Measurements from ENCODE around the gene TMC6. TPM values are rescaled to one million over a fixed set of nuclear protein-coding genes. Genes with fewer than 3 reads are reported as not detected.

The TMC6 gene
- total and polyA plus RNA-seq, 2 of the 13 experiments (the other 11 are each of a cell fraction or from before 2014, with no cell fraction given): 48.4 to 99.1 TPM

DNA sequence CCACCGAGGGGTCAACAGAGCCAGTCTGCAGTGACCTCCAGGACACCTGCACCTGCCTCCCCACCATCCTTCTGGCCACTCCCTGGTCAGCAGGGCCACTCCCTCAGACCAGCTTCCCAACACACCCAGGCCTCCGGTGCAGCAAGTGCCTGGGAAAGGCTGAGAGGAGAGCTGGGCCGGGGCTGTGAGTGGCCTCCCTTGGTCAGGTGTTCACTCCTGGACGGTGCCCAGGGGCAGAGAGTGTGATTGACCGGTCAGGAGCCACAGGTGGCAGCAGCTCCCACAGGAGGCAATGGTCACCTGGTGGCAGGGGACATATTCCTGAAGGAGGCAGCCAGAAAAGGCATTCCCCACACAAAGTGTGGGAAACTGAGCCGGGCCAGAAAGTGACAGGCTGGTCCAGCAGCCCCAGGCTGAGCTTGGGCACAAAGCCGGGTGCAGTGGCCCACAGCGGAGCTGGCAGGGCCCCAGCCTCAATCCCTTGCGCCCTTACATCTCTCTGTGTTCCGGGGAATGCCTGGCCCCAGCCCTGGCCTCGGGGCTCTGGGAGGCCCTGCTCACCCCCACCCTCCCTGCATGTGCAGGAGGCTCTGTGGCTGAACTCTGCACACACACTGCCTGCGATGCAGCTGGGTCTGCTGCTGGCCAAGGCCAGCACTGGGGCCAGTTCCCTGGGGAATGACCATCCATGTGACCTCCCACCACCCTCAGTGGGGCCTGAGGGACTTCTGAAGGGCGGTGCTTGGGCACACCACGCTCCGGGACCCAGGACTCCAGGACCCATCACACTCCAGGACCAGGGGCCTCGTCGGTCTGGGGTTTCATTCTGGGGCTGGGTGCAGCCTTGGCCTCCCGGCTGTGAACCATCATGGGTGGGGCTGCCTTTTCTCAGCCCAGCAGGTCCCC lies 16.4 kb upstream of the TMC6 start (continued):
- no peak for TF ChIP-seq HMGXB3 (CRISPR knock-in tag; IDR thresholded peaks at IDR 0.05; ENCODE audit: borderline replicate concordance)
- peak; percentile 86 for TF ChIP-seq ZNF552 (CRISPR knock-in tag; IDR thresholded peaks at IDR 0.05; ENCODE audit: borderline replicate concordance)
- TF ChIP-seq ZNF530 (CRISPR knock-in tag; IDR thresholded peaks at IDR 0.05; ENCODE audit: low read depth): no peak
- peak; percentile 87 for TF ChIP-seq ZNF264 (CRISPR knock-in tag; IDR thresholded peaks at IDR 0.05)
- no peak for TF ChIP-seq ZNF569 (CRISPR knock-in tag; IDR thresholded peaks at IDR 0.05; ENCODE audit: borderline replicate concordance)
- TF ChIP-seq ZNF335 (CRISPR knock-in tag; IDR thresholded peaks at IDR 0.05): no peak
- TF ChIP-seq MIXL1 (CRISPR knock-in tag; IDR thresholded peaks at IDR 0.05): 0 out of 2 replicates have a peak, but pooled peaks have one; percentile 46
- TF ChIP-seq TAF1 (CRISPR knock-in tag; IDR thresholded peaks at IDR 0.05): no peak; the same call in 1 of the 2 replicates
- TF ChIP-seq ZFP36L2 (CRISPR knock-in tag; IDR thresholded peaks at IDR 0.05): no peak
- peak; percentile 66; the same call in 1 of the 2 replicates for TF ChIP-seq ZNF766 (CRISPR knock-in tag; IDR thresholded peaks at IDR 0.05; ENCODE audit: borderline replicate concordance)
- TF ChIP-seq GATA4 (IDR thresholded peaks at IDR 0.05; ENCODE audit: borderline replicate concordance, low read depth): no peak
- TF ChIP-seq ZNF75D (CRISPR knock-in tag; IDR thresholded peaks at IDR 0.05; ENCODE audit: borderline replicate concordance): no peak
- TF ChIP-seq HOMEZ (CRISPR knock-in tag; IDR thresholded peaks at IDR 0.05; ENCODE audit: low read depth): peak; percentile 24; the same call in 1 of the 2 replicates
- TF ChIP-seq HOXA5 (CRISPR knock-in tag; IDR thresholded peaks at IDR 0.05): no peak
- peak; percentile 89 for TF ChIP-seq ZNF160 (CRISPR knock-in tag; IDR thresholded peaks at IDR 0.05)
- TF ChIP-seq MTF1 (CRISPR knock-in tag; IDR thresholded peaks at IDR 0.05): no peak
- TF ChIP-seq TBP (CRISPR knock-in tag; IDR thresholded peaks at IDR 0.05): no peak
- peak; percentile 97; the same call in 1 of the 2 replicates for TF ChIP-seq ZNF557 (CRISPR knock-in tag; IDR thresholded peaks at IDR 0.05)
- peak; percentile 73 for TF ChIP-seq NCOA2 (CRISPR knock-in tag; IDR thresholded peaks at IDR 0.05)
- 0 out of 2 replicates have a peak, but pooled peaks have one; percentile 35 for TF ChIP-seq MZF1 (CRISPR knock-in tag; IDR thresholded peaks at IDR 0.05; ENCODE audit: borderline replicate concordance)
- TF ChIP-seq, protein P1, sequence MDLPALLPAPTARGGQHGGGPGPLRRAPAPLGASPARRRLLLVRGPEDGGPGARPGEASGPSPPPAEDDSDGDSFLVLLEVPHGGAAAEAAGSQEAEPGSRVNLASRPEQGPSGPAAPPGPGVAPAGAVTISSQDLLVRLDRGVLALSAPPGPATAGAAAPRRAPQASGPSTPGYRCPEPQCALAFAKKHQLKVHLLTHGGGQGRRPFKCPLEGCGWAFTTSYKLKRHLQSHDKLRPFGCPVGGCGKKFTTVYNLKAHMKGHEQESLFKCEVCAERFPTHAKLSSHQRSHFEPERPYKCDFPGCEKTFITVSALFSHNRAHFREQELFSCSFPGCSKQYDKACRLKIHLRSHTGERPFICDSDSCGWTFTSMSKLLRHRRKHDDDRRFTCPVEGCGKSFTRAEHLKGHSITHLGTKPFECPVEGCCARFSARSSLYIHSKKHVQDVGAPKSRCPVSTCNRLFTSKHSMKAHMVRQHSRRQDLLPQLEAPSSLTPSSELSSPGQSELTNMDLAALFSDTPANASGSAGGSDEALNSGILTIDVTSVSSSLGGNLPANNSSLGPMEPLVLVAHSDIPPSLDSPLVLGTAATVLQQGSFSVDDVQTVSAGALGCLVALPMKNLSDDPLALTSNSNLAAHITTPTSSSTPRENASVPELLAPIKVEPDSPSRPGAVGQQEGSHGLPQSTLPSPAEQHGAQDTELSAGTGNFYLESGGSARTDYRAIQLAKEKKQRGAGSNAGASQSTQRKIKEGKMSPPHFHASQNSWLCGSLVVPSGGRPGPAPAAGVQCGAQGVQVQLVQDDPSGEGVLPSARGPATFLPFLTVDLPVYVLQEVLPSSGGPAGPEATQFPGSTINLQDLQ (CRISPR knock-in tag; IDR thresholded peaks at IDR 0.05): no peak
- no peak; the same call in 1 of the 2 replicates for TF ChIP-seq GLI4 (CRISPR knock-in tag; IDR thresholded peaks at IDR 0.05; ENCODE audit: borderline replicate concordance)

All from HepG2 (cell line).